H1 (cell line): ENCODE measurements around the gene DIP2C. TPM values are rescaled to one million over a fixed set of nuclear protein-coding genes. Genes with fewer than 3 reads are reported as not detected.

Experiments used
- CTCF ChIA-PET: fragments of 300-600 bp; sonication (Branson Sonifier 250); formaldehyde crosslinking; loops from one replicate; lab custom pipeline; 2021; ENCODE audit not compliant: partially characterized antibody; lab: Charles Lee
- POLR2A ChIA-PET: fragments of 300-600 bp; sonication (Branson Sonifier 250); formaldehyde crosslinking; loops from one replicate; lab custom pipeline; 2021; ENCODE audit warnings: inconsistent platforms; ENCODE audit not compliant: partially characterized antibody; lab: Charles Lee
- DNase-seq, 2 experiments: peaks; one replicate each; pipeline versions ENCODE4 v3.0.0 to v3.0.0-alpha.2; 2010 to 2022; ENCODE audit warnings: low spot score in 2 of 2, low read depth in 1 of 2, mixed read lengths in 1 of 2
- FAIRE-seq: peaks from 2 replicates; lab custom pipeline; 2011; peaks lifted over from hg19 to GRCh38; lab: Jason Lieb, UNC
- H2AFZ ChIP-seq: 2 replicates; pipeline ENCODE4 v1.8.1; 2012; ENCODE audit warnings: low read length, inconsistent platforms
- H2AK5ac ChIP-seq: 2 replicates; pipeline ENCODE4 v1.6.1; 2013; ENCODE audit warnings: low read depth, low read length
- H2BK120ac ChIP-seq: replicated peaks from 2 replicates; pipeline ENCODE3; 2013; ENCODE audit warnings: low read depth, low read length, inconsistent platforms
- H2BK12ac ChIP-seq: 2 replicates; pipeline ENCODE4 v1.6.1; 2013; ENCODE audit warnings: low read depth, low read length
- H2BK15ac ChIP-seq: 2 replicates; pipeline ENCODE4 v1.6.1; 2013; ENCODE audit warnings: low read length
- H2BK20ac ChIP-seq: 2 replicates; pipeline ENCODE4 v1.6.1; 2013; ENCODE audit warnings: low read length
- H2BK5ac ChIP-seq: 2 replicates; pipeline ENCODE4 v1.6.1; 2013; ENCODE audit warnings: low read depth, low read length
- H3K14ac ChIP-seq: 2 replicates; pipeline ENCODE4 v1.6.1; 2013; ENCODE audit warnings: inconsistent platforms; ENCODE audit not compliant: insufficient read length
- H3K18ac ChIP-seq: 2 replicates; pipeline ENCODE4 v1.6.1; 2013; ENCODE audit warnings: low read length; ENCODE audit errors: extremely low read depth
- H3K23ac ChIP-seq: 2 replicates; pipeline ENCODE4 v1.6.1; 2013; ENCODE audit warnings: inconsistent platforms; ENCODE audit not compliant: insufficient read length
- H3K23me2 ChIP-seq: 2 replicates; pipeline ENCODE4 v1.6.1; 2013; ENCODE audit warnings: low read depth, low read length
- H3K27ac ChIP-seq: 2 replicates; pipeline ENCODE4 v1.6.1; 2011; ENCODE audit warnings: low read depth, low read length, inconsistent platforms
- H3K27me3 ChIP-seq, 4 experiments: replicated peaks in 1 of 4; 1 replicate in 1 of 4; 2 replicates in 3 of 4; pipeline versions ENCODE4 v1.6.1 to v1.8.1; 2011 to 2013; ENCODE audit warnings: low read length in 3 of 4, mild to moderate bottlenecking in 3 of 4, inconsistent platforms in 2 of 4, mixed read lengths in 2 of 4, moderate library complexity in 1 of 4; ENCODE audit not compliant: control insufficient read depth in 3 of 4, insufficient read depth in 3 of 4; ENCODE audit errors: extremely low read depth in 1 of 4
- H3K36me3 ChIP-seq, 4 experiments: 2 replicates each; pipeline versions ENCODE4 v1.6.1 to v1.8.1; 2011 to 2013; ENCODE audit warnings: mild to moderate bottlenecking in 4 of 4, low read length in 3 of 4, moderate library complexity in 2 of 4, control low read depth in 1 of 4, inconsistent platforms in 1 of 4; ENCODE audit not compliant: insufficient read depth in 4 of 4, control insufficient read depth in 2 of 4
- H3K4ac ChIP-seq: replicated peaks from 2 replicates; pipeline ENCODE3; 2013; ENCODE audit warnings: low read length, low read depth, mixed read lengths, inconsistent platforms; ENCODE audit not compliant: insufficient read length
- H3K4me1 ChIP-seq, 4 experiments: replicated peaks in 1 of 4; 1 replicate in 1 of 4; 2 replicates in 3 of 4; pipeline versions ENCODE4 v1.6.1 to v1.8.1; 2011 to 2013; ENCODE audit warnings: low read length in 3 of 4, inconsistent platforms in 2 of 4, mixed read lengths in 1 of 4; ENCODE audit not compliant: insufficient read depth in 4 of 4, control insufficient read depth in 3 of 4
- H3K4me2 ChIP-seq, 2 experiments: 2 replicates each; pipeline versions ENCODE4 v1.6.1 to v1.8.1; 2011 to 2013; ENCODE audit warnings: low read depth in 2 of 2, low read length in 2 of 2, control low read depth in 1 of 2, inconsistent platforms in 1 of 2, mild to moderate bottlenecking in 1 of 2; ENCODE audit not compliant: insufficient read depth in 1 of 2
- H3K4me3 ChIP-seq, 4 experiments: fragments of 200-600, 300-600 bp in 1 of 4; sonication (generic), shearing (Covaris generic), sonication (Bioruptor Twin) in 1 of 4; 2 replicates each; pipeline versions ENCODE4 v1.5.1 to v1.8.1; 2011 to 2016; ENCODE audit warnings: low read length in 4 of 4, low read depth in 3 of 4, control low read depth in 2 of 4, inconsistent platforms in 2 of 4, mild to moderate bottlenecking in 2 of 4, mixed read lengths in 1 of 4, moderate library complexity in 1 of 4; ENCODE audit not compliant: insufficient read depth in 2 of 4; ENCODE audit errors: extremely low read depth in 1 of 4
- H3K56ac ChIP-seq: replicated peaks from 2 replicates; pipeline ENCODE3; 2013; ENCODE audit warnings: low read depth, mild to moderate bottlenecking, mixed read lengths, low read length, inconsistent platforms; ENCODE audit not compliant: insufficient read length
- H3K79me1 ChIP-seq: 2 replicates; pipeline ENCODE4 v1.6.1; 2013; ENCODE audit warnings: low read depth, low read length, control low read depth
- H3K79me2 ChIP-seq, 2 experiments: 2 replicates each; pipeline versions ENCODE4 v1.6.1 to v1.8.1; 2012 to 2013; ENCODE audit warnings: low read length in 2 of 2, mild to moderate bottlenecking in 2 of 2, inconsistent platforms in 1 of 2; ENCODE audit not compliant: insufficient read depth in 2 of 2, control insufficient read depth in 1 of 2
- H3K9ac ChIP-seq, 4 experiments: replicated peaks in 1 of 4; 1 replicate in 1 of 4; 2 replicates in 3 of 4; pipeline versions ENCODE4 v1.6.1 to v1.8.1; 2011 to 2013; ENCODE audit warnings: low read depth in 3 of 4, low read length in 3 of 4, control low read depth in 2 of 4, mild to moderate bottlenecking in 2 of 4, moderate library complexity in 2 of 4, inconsistent platforms in 1 of 4; ENCODE audit errors: extremely low read depth in 1 of 4
- H3K9me3 ChIP-seq, 2 experiments: 2 replicates each; pipeline versions ENCODE4 v1.6.1 to v1.8.1; 2012 to 2013; ENCODE audit warnings: mild to moderate bottlenecking in 2 of 2, moderate library complexity in 2 of 2, control low read depth in 1 of 2, inconsistent platforms in 1 of 2, low read depth in 1 of 2, low read length in 1 of 2, mixed read lengths in 1 of 2; ENCODE audit not compliant: insufficient read depth in 2 of 2
- H4K20me1 ChIP-seq, 2 experiments: replicated peaks in 1 of 2; 2 replicates each; pipeline versions ENCODE3 to v1.8.1; 2011 to 2013; ENCODE audit warnings: inconsistent platforms in 2 of 2, low read length in 2 of 2, mild to moderate bottlenecking in 1 of 2; ENCODE audit not compliant: insufficient read depth in 2 of 2, control insufficient read depth in 1 of 2
- H4K5ac ChIP-seq: 2 replicates; pipeline ENCODE4 v1.6.1; 2013; ENCODE audit warnings: low read length, low read depth, mixed read lengths, inconsistent platforms; ENCODE audit not compliant: insufficient read length
- H4K8ac ChIP-seq: 2 replicates; pipeline ENCODE4 v1.8.0; 2013; ENCODE audit warnings: mild to moderate bottlenecking, moderate library complexity, low read length, inconsistent platforms; ENCODE audit not compliant: insufficient read depth; ENCODE audit errors: extremely low read depth
- H4K91ac ChIP-seq: replicated peaks from 2 replicates; pipeline ENCODE3; 2013; ENCODE audit warnings: low read length, mixed read lengths, inconsistent platforms; ENCODE audit not compliant: insufficient read length
- FOSL1 ChIP-seq: IDR thresholded peaks from 2 replicates; pipeline ENCODE4 v1.6.1; 2011; ENCODE audit warnings: mild to moderate bottlenecking, low read depth, low read length, moderate library complexity; ENCODE audit not compliant: insufficient read depth
- WGBS, 2 experiments: shearing (Covaris generic) in 1 of 2; methylation state at CpG; one replicate each; pipeline versions ENCODE4 v1.1.6 to v1.1.7; 2013 to 2015; ENCODE audit warnings: low lambda C conversion rate in 2 of 2, mixed read lengths in 2 of 2, inconsistent platforms in 1 of 2, low coverage in 1 of 2, missing lambda C conversion rate in 1 of 2; ENCODE audit not compliant: insufficient replicate concordance in 2 of 2, insufficient coverage in 1 of 2, insufficient read length in 1 of 2; ENCODE audit errors: extremely low coverage in 1 of 2, missing lambda C conversion rate in 1 of 2; 5-methylcytosine and 5-hydroxymethylcytosine counted together
- polyA plus RNA-seq, 7 experiments: library from polyadenylated mRNA; depleted of rRNA in 3 of 7; stranded (reverse) in 5 of 7; unstranded in 2 of 7; fragments of >200 nt in 5 of 7; fragments of 200-250 nt in 2 of 7; gene quantifications; 1 replicate in 5 of 7; 2 replicates in 1 of 7; 4 replicates in 1 of 7; pipeline versions ENCODE4 v1.2.1 to v1.2.3, GENCODE V29; 2011 to 2013; ENCODE audit warnings: missing spikeins in 2 of 7, mixed read lengths in 2 of 7
- total RNA-seq: library from RNA; stranded (reverse); fragmentation: NEBNext Ultra II Directional; extraction: Animal tissue kit (Norgen Biotek cat#: 25700); gene quantifications from 2 replicates; pipeline ENCODE4 v1.2.1, GENCODE V29; 2021

DIP2C gene
- total and polyA plus RNA-seq, 2 of the 8 experiments (the other 6 are each of a cell fraction or from before 2014, with no cell fraction given): 3.8 to 9.3 TPM

GRCh38 chr10:306007-306674 lies 383.3 kb downstream of the DIP2C start:
- no peak overlapping the region for H3K27ac ChIP-seq

More at GRCh38 chr10:306007-306674, 383.3 kb downstream of the DIP2C start:
- H2BK5ac ChIP-seq: no peak overlapping the region
- ChIA-PET CTCF (interaction anchor here (0.6 to 0.7 kb wide), 2 partner anchors 32 to 345 kb away, joined by 3 read pairs; no protein-coding TSS in a partner anchor), POLR2A (interaction anchor here (1.1 kb wide), 1 partner anchor 20 kb away, joined by 3 read pairs; no protein-coding TSS in a partner anchor)
- no peak overlapping the region for H2AK5ac ChIP-seq
- no peak overlapping the region for H3K23ac ChIP-seq
- WGBS, 2 experiments: 90% methylated on average over 6 of the region's 6 CpGs; no CpG with 5 or more reads in 1 of the 2 experiments
- H3K27me3 ChIP-seq: no peaks in the 10 kb centered on the region
- H3K18ac ChIP-seq: no peak overlapping the region
- FAIRE-seq: no peak
- H3K4me3 ChIP-seq: no peak overlapping the region
- no peak for DNase-seq
- no peak overlapping the region for H3K56ac ChIP-seq
- peaks cover 4% of the 10 kb centered on the region; the same call in 1 of the 2 replicates for H3K23me2 ChIP-seq
- no peak overlapping the region for H3K14ac ChIP-seq
- no peak overlapping the region for H3K9ac ChIP-seq
- H4K20me1 ChIP-seq: peaks cover 0 to 7% of the 10 kb centered on the region in 2 experiments
- no peak overlapping the region for H4K8ac ChIP-seq
- no peak overlapping the region for H2BK120ac ChIP-seq
- H3K36me3 ChIP-seq: no peaks in the 10 kb centered on the region; a peak in 1 of 8 replicates
- no peak overlapping the region for H2AFZ ChIP-seq
- H2BK15ac ChIP-seq: no peak overlapping the region
- no peak overlapping the region for H3K4ac ChIP-seq
- H4K91ac ChIP-seq: no peak overlapping the region
- TF ChIP-seq FOSL1: no peak
- TF ChIP-seq, all 59 proteins: peak for 0
- Histone ChIP-seq H4K5ac (no peak overlapping the region), H3K79me1 (no peaks in the 10 kb centered on the region), H3K79me2 (no peaks in the 10 kb centered on the region), H3K4me1 (peaks cover 0 to 10% (median 3%) of the 10 kb centered on the region in 4 experiments; a peak in 6 of 7 replicates), H2BK20ac (no peak overlapping the region), H3K9me3 (no peaks in the 10 kb centered on the region), H3K4me2 (no peak overlapping the region), H2BK12ac (no peak overlapping the region)
